ENCODE results near the gene FER1L5.

DNA sequence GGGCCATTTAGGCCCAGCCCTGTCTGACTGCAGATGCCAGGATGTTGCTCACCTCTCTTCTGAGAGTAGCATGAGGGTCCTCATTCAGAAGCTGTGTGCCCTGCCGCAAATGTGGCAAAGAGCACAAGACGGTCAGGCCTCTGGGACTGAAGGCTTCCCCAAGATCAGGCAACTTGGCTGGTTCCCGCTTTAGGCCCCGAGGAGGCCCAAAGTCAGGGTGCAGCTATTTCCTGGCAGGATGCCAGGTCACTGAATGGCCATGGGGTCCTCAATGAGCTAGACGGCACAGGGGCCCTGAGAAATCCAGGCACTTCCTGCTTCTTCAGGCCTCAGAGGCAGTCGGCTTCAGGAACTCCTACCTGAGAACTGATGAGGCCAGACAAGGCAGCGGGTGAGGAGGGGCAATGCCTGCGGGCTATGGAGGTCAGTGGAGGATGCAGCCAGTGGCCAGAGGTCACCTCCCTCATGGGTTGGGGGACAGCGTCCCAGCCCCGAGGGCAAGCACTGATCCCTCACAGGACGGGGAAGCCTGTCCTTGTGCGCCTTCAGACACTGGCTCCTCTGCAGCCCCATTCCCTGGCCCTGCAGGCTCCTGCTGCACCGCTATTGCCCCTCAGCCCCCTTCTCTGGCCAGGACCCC is 52.4 kb downstream of the FER1L5 start:
- TF ChIP-seq, protein P1, sequence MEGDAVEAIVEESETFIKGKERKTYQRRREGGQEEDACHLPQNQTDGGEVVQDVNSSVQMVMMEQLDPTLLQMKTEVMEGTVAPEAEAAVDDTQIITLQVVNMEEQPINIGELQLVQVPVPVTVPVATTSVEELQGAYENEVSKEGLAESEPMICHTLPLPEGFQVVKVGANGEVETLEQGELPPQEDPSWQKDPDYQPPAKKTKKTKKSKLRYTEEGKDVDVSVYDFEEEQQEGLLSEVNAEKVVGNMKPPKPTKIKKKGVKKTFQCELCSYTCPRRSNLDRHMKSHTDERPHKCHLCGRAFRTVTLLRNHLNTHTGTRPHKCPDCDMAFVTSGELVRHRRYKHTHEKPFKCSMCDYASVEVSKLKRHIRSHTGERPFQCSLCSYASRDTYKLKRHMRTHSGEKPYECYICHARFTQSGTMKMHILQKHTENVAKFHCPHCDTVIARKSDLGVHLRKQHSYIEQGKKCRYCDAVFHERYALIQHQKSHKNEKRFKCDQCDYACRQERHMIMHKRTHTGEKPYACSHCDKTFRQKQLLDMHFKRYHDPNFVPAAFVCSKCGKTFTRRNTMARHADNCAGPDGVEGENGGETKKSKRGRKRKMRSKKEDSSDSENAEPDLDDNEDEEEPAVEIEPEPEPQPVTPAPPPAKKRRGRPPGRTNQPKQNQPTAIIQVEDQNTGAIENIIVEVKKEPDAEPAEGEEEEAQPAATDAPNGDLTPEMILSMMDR (IDR thresholded peaks at IDR 0.05; ENCODE audit: extremely low read depth in 1 of 2, insufficient read depth in 1 of 2, low read depth in 1 of 2, low read length in 2 of 2) = no peak
- TF ChIP-seq MYC (IDR thresholded peaks at IDR 0.05; ENCODE audit: low read depth, low read length) = no peak
- no peak for TF ChIP-seq EZH2 (IDR thresholded peaks at IDR 0.05; ENCODE audit: borderline replicate concordance, low read depth, low read length, severe bottlenecking)
- no peak for TF ChIP-seq POLR2A (IDR thresholded peaks at IDR 0.05; ENCODE audit: low read depth, low read length)
- TF ChIP-seq JUN (IDR thresholded peaks at IDR 0.05; ENCODE audit: borderline replicate concordance, insufficient read depth, insufficient read length, low read depth) = no peak
- no peak for TF ChIP-seq POLR2AphosphoS5 (IDR thresholded peaks at IDR 0.05; ENCODE audit: insufficient read depth, low read depth, low read length)

Measured in endothelial cell of umbilical vein (primary cell).